ENCODE data around the gene MAST4.

MAST4 gene

DNA sequence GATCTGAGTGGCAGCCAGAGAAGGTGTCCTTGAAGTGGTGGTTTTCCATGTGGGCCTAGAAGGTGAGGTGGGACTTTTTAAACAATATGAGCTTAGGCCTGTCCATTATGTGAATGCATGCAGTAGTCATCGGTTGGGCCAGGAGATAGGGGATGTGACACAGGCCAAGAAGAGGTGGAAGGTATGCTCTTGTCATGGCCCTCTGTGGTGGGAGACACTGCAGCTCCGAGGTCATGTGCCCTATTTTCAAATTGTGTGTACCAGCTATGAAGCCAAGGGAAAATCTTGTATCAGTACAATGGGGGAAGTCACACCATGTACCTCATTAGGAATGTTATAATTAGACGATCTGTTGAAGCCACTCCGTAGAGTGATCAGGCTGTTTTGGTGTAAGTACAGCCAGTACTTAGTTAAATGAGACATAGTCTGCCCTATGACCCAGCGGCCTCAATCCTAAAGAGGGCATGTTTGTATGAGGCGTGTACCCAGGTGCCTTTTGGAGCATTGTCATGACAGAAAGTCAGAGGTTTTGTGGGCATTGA lies 280.1 kb downstream of the MAST4 start:
- Histone ChIP-seq H3K4me3 (replicated peaks; ENCODE audit: low read depth, low read length) (no peak overlapping the region), H3K36me3 (ENCODE audit: control insufficient read depth, insufficient read depth, low read length) (no peaks in the 10 kb centered on the region), H3K27me3 (replicated peaks; ENCODE audit: control insufficient read depth, insufficient read depth, low read length) (no peaks in the 10 kb centered on the region)
- TF ChIP-seq, protein P1, sequence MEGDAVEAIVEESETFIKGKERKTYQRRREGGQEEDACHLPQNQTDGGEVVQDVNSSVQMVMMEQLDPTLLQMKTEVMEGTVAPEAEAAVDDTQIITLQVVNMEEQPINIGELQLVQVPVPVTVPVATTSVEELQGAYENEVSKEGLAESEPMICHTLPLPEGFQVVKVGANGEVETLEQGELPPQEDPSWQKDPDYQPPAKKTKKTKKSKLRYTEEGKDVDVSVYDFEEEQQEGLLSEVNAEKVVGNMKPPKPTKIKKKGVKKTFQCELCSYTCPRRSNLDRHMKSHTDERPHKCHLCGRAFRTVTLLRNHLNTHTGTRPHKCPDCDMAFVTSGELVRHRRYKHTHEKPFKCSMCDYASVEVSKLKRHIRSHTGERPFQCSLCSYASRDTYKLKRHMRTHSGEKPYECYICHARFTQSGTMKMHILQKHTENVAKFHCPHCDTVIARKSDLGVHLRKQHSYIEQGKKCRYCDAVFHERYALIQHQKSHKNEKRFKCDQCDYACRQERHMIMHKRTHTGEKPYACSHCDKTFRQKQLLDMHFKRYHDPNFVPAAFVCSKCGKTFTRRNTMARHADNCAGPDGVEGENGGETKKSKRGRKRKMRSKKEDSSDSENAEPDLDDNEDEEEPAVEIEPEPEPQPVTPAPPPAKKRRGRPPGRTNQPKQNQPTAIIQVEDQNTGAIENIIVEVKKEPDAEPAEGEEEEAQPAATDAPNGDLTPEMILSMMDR (IDR thresholded peaks at IDR 0.05; ENCODE audit: insufficient read depth, low read length, poor library complexity, severe bottlenecking), result no peak
- DNase-seq (ENCODE audit: extremely low read depth, insufficient read length), result no peak

DNA sequence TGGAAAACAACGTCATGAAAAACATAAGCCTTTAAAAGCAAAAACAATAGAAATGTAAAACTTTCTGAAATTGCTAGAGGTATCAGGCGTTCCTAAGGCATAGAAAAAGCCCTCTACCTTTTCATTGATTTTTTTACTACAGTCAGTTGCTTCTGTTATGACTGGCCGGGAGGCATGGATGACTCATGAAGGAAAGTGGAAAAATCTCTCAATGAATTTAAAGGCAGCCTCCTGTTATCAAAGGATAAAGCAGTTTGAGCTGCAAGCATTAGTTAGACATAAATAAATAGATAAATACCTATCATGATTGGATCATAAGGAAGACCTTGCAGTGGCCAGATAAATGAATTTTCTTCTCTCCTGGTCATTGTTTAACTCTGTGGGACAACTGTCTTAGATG lies 281.6 kb downstream of the MAST4 start:
- no peak for DNase-seq (ENCODE audit: extremely low read depth, insufficient read length)
- TF ChIP-seq, protein P1 (IDR thresholded peaks at IDR 0.05; ENCODE audit: insufficient read depth, low read length, poor library complexity, severe bottlenecking), result no peak
- H3K4me3 ChIP-seq (replicated peaks; ENCODE audit: low read depth, low read length), result no peak overlapping the region
- H3K36me3 ChIP-seq (ENCODE audit: control insufficient read depth, insufficient read depth, low read length), result no peaks in the 10 kb centered on the region
- H3K27me3 ChIP-seq (replicated peaks; ENCODE audit: control insufficient read depth, insufficient read depth, low read length), result no peaks in the 10 kb centered on the region

DNA sequence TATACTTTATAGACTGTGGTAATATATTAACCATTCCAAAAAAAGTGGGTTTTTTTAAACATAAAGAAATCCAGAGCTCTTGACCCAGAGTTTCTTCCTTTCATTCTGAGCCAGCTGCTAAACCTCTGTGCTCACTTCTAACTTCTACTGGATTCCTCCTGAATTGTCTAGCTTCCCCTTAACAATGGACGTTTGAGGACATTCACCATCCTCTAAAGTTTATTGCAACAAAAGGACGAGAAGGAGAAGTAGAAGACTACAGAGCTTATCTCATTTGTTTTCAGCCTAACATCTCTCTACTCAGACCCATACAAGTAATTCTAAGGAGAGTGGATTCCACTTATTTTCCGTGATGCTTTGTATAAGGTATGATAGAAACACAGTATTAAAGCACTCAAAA lies 284.2 kb downstream of the MAST4 start:
- no peaks in the 10 kb centered on the region for H3K36me3 ChIP-seq (ENCODE audit: control insufficient read depth, insufficient read depth, low read length)
- DNase-seq (ENCODE audit: extremely low read depth, insufficient read length), result no peak
- H3K4me3 ChIP-seq (replicated peaks; ENCODE audit: low read depth, low read length), result no peak overlapping the region
- TF ChIP-seq, protein P1 (IDR thresholded peaks at IDR 0.05; ENCODE audit: insufficient read depth, low read length, poor library complexity, severe bottlenecking), result no peak
- H3K27me3 ChIP-seq (replicated peaks; ENCODE audit: control insufficient read depth, insufficient read depth, low read length), result no peaks in the 10 kb centered on the region

DNA sequence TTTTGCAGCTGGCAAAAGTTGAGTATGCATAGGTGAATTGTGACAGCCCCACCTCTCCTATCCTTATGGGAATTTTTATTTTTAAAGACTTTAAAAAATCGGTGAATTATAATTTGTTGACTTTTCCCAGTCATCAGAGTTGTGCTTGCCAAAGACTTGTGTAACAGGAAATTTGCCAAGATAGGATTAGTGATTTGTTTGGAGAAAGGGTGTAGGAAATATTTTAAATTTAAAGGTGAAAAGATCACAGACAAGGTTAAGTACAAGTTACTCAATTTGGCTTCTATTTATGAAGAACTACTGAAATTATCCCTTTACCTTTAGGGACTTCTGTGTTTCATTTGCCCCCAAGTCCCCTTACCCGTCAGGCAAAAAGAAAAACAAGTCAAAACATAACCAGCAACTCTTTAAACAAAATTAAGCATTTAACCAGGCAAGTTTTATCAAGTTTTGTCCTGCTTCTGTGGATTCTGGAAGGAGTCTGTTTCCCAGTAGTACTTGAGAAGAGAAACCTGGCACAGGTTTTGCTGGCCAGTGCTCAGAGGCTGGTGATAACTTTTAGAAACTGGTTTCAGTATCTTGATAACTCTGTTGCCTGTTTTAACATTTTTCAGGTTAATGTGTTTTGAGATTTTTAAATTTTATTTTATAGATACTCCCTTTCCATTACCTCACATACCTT lies 285.4 kb downstream of the MAST4 start:
- no peaks in the 10 kb centered on the region for H3K27me3 ChIP-seq (replicated peaks; ENCODE audit: control insufficient read depth, insufficient read depth, low read length)
- H3K36me3 ChIP-seq (ENCODE audit: control insufficient read depth, insufficient read depth, low read length), result no peaks in the 10 kb centered on the region
- TF ChIP-seq, protein P1 (IDR thresholded peaks at IDR 0.05; ENCODE audit: insufficient read depth, low read length, poor library complexity, severe bottlenecking), result no peak
- H3K4me3 ChIP-seq (replicated peaks; ENCODE audit: low read depth, low read length), result no peak overlapping the region
- no peak for DNase-seq (ENCODE audit: extremely low read depth, insufficient read length)

DNA sequence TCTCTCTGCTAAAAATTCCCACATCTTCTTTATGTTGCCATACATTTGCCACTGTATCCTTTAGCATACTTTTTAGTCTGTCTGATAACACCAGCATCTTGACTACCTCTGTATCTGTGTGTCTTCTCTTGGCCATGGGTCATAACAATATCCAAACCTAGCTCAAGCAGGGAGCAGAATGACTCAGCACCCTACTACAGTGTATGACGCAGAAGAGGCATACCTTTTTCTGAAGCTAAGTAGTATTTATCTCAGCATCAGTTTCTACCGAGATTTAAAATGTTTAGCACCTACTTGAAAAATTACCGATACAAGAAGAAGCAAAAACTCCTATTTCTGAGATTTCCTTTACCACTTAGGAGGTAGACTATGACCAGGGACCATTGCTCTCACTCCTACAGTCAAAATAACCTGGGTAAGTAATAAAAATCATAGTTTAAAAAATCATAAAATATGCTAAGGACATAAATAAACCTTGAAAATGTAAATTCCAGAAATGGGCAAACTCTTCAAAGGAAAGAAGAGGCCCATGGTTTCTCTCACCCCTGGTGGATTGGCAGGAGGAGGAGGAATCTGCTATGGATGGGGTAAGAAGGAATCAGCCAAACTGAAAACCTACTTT lies 286.5 kb downstream of the MAST4 start:
- TF ChIP-seq, protein P1 (IDR thresholded peaks at IDR 0.05; ENCODE audit: insufficient read depth, low read length, poor library complexity, severe bottlenecking), result no peak
- H3K27me3 ChIP-seq (replicated peaks; ENCODE audit: control insufficient read depth, insufficient read depth, low read length), result no peaks in the 10 kb centered on the region
- H3K4me3 ChIP-seq (replicated peaks; ENCODE audit: low read depth, low read length), result no peak overlapping the region
- no peak for DNase-seq (ENCODE audit: extremely low read depth, insufficient read length)
- no peaks in the 10 kb centered on the region for H3K36me3 ChIP-seq (ENCODE audit: control insufficient read depth, insufficient read depth, low read length)

Measured in GM06990 (cell line).